NB4 (cell line): ENCODE data around the gene MGRN1.

Source experiments
- MYC ChIP-seq: IDR thresholded peaks from 2 replicates; pipeline ENCODE4 v1.6.1; 2011; ENCODE audit warnings: low read depth, low read length
- POLR2A ChIP-seq: IDR thresholded peaks from 2 replicates; pipeline ENCODE4 v1.6.1; 2011; ENCODE audit warnings: mild to moderate bottlenecking; ENCODE audit not compliant: insufficient read length; ENCODE audit errors: extremely low read depth
- TF ChIP-seq, protein P1 (sequence below): IDR thresholded peaks from one replicate; pipeline ENCODE4 v1.5.1; 2012; ENCODE audit warnings: low read depth, low read length
- TF ChIP-seq, protein P2 (sequence below): IDR thresholded peaks from 2 replicates; pipeline ENCODE4 v1.6.1; 2011; ENCODE audit warnings: low read depth, low read length

DNA sequence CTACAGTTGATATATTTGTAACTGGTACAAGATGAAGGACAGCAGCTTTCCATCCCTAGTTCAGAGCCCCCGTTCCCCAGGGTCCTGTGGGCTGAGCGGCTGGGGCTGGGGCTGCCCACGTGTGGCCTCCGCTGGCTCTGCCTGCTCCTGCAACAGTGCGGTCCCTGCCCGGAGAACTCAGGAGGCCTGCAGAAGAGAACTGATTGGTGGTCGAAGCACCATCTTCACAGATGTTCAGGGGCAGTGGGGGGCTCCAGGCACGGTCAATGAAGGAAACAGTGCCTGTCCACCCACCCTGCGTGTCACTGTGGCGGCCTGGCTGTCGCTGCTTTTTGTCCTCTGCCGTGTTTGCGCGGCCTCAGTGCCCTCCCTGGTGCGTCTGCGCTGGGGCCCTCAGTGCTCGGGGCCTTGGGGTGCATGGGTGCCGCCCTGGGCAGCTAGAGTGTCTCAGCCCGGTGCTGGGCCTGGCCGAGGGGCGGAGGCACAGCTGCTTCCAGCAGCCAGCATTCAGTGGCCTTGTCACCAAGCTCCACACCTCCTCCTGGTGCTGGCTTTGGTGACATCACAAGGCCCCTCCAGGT is 64.6 kb downstream of the MGRN1 start:
- TF ChIP-seq, protein P1, sequence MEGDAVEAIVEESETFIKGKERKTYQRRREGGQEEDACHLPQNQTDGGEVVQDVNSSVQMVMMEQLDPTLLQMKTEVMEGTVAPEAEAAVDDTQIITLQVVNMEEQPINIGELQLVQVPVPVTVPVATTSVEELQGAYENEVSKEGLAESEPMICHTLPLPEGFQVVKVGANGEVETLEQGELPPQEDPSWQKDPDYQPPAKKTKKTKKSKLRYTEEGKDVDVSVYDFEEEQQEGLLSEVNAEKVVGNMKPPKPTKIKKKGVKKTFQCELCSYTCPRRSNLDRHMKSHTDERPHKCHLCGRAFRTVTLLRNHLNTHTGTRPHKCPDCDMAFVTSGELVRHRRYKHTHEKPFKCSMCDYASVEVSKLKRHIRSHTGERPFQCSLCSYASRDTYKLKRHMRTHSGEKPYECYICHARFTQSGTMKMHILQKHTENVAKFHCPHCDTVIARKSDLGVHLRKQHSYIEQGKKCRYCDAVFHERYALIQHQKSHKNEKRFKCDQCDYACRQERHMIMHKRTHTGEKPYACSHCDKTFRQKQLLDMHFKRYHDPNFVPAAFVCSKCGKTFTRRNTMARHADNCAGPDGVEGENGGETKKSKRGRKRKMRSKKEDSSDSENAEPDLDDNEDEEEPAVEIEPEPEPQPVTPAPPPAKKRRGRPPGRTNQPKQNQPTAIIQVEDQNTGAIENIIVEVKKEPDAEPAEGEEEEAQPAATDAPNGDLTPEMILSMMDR: no peak
- TF ChIP-seq POLR2A: no peak
- TF ChIP-seq, protein P2, sequence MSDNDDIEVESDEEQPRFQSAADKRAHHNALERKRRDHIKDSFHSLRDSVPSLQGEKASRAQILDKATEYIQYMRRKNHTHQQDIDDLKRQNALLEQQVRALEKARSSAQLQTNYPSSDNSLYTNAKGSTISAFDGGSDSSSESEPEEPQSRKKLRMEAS: no peak
- TF ChIP-seq MYC: no peak
